Hepatocyte (in vitro differentiated cells): ENCODE results near the gene EID3.

Source experiments
- EZH2 ChIP-seq: fragments of 200-600 bp; sonication (generic); IDR thresholded peaks from 2 replicates; pipeline ENCODE4 v1.6.1; 2016; ENCODE audit warnings: antibody characterized with exemption, mild to moderate bottlenecking, borderline replicate concordance
- TF ChIP-seq, protein P1 (sequence below): fragments of 200-600 bp; sonication (generic); IDR thresholded peaks from 2 replicates; pipeline ENCODE4 v1.5.1; 2016; ENCODE audit warnings: antibody characterized with exemption, mild to moderate bottlenecking; ENCODE audit not compliant: poor library complexity

DNA sequence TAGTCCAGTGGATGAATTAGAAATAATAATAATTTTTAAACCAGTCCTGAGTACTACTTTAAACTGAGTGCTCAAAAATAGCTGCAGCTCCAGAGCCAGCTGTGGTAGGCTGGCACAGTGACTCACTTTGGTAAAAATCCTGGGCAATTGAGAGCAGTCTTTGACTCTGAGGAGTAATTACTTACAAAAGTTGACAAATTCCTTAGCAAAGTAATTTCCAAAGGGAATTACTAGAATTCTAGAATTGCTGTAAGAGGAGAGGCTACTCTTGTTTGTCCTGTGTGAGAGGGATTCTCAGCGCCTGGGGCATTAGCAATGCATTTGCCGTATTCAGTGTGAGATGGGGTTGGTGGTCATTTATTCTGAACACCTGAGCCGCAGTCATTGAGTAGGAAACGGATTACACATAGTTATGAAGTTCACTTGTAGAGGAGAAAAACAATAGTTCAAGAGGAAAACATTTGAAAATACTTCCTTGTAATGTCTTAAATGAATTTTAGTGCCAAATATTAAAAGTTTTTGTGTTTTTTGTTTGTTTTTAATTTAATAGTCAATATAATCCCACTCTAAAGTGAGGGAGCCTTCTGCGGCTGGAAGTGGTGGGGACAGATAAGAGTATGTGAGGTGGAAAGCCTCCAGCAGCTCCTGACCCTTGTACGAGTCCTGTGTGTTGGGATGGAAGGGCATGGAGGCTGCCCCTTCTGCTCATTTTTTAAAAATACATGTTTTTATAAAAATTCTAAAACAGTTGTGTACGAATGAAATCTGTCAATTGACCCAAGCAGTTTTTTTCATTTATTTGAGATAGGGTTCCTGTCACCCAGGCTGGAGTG is 41.9 kb downstream of the EID3 start:
- TF ChIP-seq, protein P1, sequence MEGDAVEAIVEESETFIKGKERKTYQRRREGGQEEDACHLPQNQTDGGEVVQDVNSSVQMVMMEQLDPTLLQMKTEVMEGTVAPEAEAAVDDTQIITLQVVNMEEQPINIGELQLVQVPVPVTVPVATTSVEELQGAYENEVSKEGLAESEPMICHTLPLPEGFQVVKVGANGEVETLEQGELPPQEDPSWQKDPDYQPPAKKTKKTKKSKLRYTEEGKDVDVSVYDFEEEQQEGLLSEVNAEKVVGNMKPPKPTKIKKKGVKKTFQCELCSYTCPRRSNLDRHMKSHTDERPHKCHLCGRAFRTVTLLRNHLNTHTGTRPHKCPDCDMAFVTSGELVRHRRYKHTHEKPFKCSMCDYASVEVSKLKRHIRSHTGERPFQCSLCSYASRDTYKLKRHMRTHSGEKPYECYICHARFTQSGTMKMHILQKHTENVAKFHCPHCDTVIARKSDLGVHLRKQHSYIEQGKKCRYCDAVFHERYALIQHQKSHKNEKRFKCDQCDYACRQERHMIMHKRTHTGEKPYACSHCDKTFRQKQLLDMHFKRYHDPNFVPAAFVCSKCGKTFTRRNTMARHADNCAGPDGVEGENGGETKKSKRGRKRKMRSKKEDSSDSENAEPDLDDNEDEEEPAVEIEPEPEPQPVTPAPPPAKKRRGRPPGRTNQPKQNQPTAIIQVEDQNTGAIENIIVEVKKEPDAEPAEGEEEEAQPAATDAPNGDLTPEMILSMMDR = no peak
- TF ChIP-seq EZH2 = no peak
